Body of pancreas (tissue), 4 donors: ENCODE results near the gene BBX. TPM values are rescaled to one million over a fixed set of nuclear protein-coding genes. Genes with fewer than 3 reads are reported as not detected.

ENCODE experiments used
- ATAC-seq: fragments of 150-250 bp; one replicate; pipeline ENCODE4 v1.9.1; 2016
- DNase-seq, 4 donors: peaks; one replicate each; pipeline ENCODE4 v3.0.0-alpha.2; 2019
- H3K27ac ChIP-seq, 4 donors: fragments of 200-600 bp; sonication (generic); 1 replicate in 3 of 4; 2 replicates in 1 of 4; pipeline versions ENCODE4 v1.5.1 to v1.6.1; 2016 to 2019; ENCODE audit warnings: mild to moderate bottlenecking in 1 of 4, mixed read lengths in 1 of 4, moderate library complexity in 1 of 4
- H3K27me3 ChIP-seq, 2 donors: fragments of 200-600 bp; sonication (generic); one replicate each; pipeline ENCODE4 v1.6.0; 2016; ENCODE audit warnings: mild to moderate bottlenecking in 1 of 2
- H3K36me3 ChIP-seq, 2 donors: fragments of 200-600 bp; sonication (generic); replicated peaks in 1 of 2; 2 replicates each; pipeline ENCODE4 v1.5.1; 2016; ENCODE audit warnings: low read depth in 2 of 2; ENCODE audit not compliant: insufficient read depth in 1 of 2
- H3K4me1 ChIP-seq: fragments of 200-600 bp; sonication (generic); one replicate; pipeline ENCODE4 v1.6.0; 2016
- H3K4me3 ChIP-seq, 2 donors: fragments of 200-600 bp; sonication (generic); 1 replicate in 1 of 2; 2 replicates in 1 of 2; pipeline ENCODE4 v1.5.1; 2016 to 2019
- H3K9me3 ChIP-seq, 3 donors: fragments of 200-600 bp; sonication (generic); 1 replicate in 2 of 3; 2 replicates in 1 of 3; pipeline ENCODE4 v1.5.1; 2016
- CTCF ChIP-seq, 7 experiments: fragments of 450-650 bp in 4 of 7; fragments of 200-600 bp in 3 of 7; sonication (generic) in 3 of 7; IDR thresholded peaks; one replicate each; pipeline ENCODE4 v1.5.1; 2016 to 2019; ENCODE audit warnings: antibody characterized with exemption in 7 of 7
- POLR2A ChIP-seq, 3 donors: fragments of 450-650 bp; IDR thresholded peaks; one replicate each; pipeline ENCODE4 v1.6.1; 2016; ENCODE audit warnings: antibody characterized with exemption in 3 of 3, mild to moderate bottlenecking in 2 of 3
- WGBS, 2 donors: methylation state at CpG; one replicate each; pipeline ENCODE4 v1.1.5; 2017; 5-methylcytosine and 5-hydroxymethylcytosine counted together
- intact Hi-C: fragments of 100-400 bp; cut with DNase I; formaldehyde crosslinking; loops from one replicate; pipeline ENCODE4 v1.15.1; 2023
- total RNA-seq, 2 donors: library from RNA; depleted of rRNA; stranded (reverse); fragments of >200 nt; gene quantifications; one replicate each; pipeline ENCODE4 v1.1.0, GENCODE V29; 2016

BBX gene
- total RNA-seq, 2 donors from 2014 or later, result 17.5 to 28.8 TPM

- no peaks in the 10 kb centered on the region for H3K9me3 ChIP-seq
- no peaks in the 10 kb centered on the region for H3K36me3 ChIP-seq
- no peak overlapping the region for H3K4me3 ChIP-seq
- intact Hi-C loops, result no loop called here
- WGBS, 2 donors, result 41 to 42% methylated on average over 10 of the region's 10 CpGs
- TF ChIP-seq CTCF (IDR thresholded peaks at IDR 0.05), result peak in 6 of 7 experiments; percentile 38 to 60 (median 53)
- TF ChIP-seq POLR2A (IDR thresholded peaks at IDR 0.05), result no peak
- ATAC-seq (peak; percentile 75), DNase-seq (peak; percentile 62 to 80 (median 69))
- peaks cover 0 to 5% of the 10 kb centered on the region in 2 donors for H3K27me3 ChIP-seq
- peaks cover 7% of the 10 kb centered on the region for H3K4me1 ChIP-seq
- peak overlapping the region in 1 of 4 donors; percentile 5 for H3K27ac ChIP-seq
Measured at GRCh38 chr3:107846279-107846852, 323.6 kb downstream of the BBX start.

- Histone ChIP-seq H3K27ac (no peak overlapping the region), H3K9me3 (no peaks in the 10 kb centered on the region), H3K36me3 (no peaks in the 10 kb centered on the region), H3K4me3 (no peak overlapping the region), H3K4me1 (peaks cover 7% of the 10 kb centered on the region), H3K27me3 (peaks cover 0 to 5% of the 10 kb centered on the region in 2 donors)
- intact Hi-C loops, result no loop called here
- ATAC-seq, result no peak
- WGBS, 2 donors, result 47 to 52% methylated on average over 8 of the region's 8 CpGs
- DNase-seq, result no peak
- no peak for TF ChIP-seq POLR2A (IDR thresholded peaks at IDR 0.05)
- no peak for TF ChIP-seq CTCF (IDR thresholded peaks at IDR 0.05)
Measured at GRCh38 chr3:107847791-107848190, 325.0 kb downstream of the BBX start.

- no peaks in the 10 kb centered on the region for H3K36me3 ChIP-seq
- no peaks in the 10 kb centered on the region for H3K9me3 ChIP-seq
- DNase-seq (no peak), ATAC-seq (no peak)
- intact Hi-C loops, result no loop called here
- WGBS, 2 donors, result 72 to 78% methylated on average over 5 of the region's 5 CpGs
- no peak overlapping the region for H3K27ac ChIP-seq
- TF ChIP-seq POLR2A (IDR thresholded peaks at IDR 0.05) (no peak), CTCF (IDR thresholded peaks at IDR 0.05) (no peak)
- H3K4me3 ChIP-seq, result no peak overlapping the region
- H3K4me1 ChIP-seq, result peaks cover 7% of the 10 kb centered on the region
- H3K27me3 ChIP-seq, result peaks cover 0 to 5% of the 10 kb centered on the region in 2 donors
Measured at GRCh38 chr3:107848351-107848915, 325.7 kb downstream of the BBX start.

- intact Hi-C loops, result no loop called here
- no peak overlapping the region for H3K4me3 ChIP-seq
- H3K36me3 ChIP-seq, result no peaks in the 10 kb centered on the region
- no peak overlapping the region for H3K27ac ChIP-seq
- ATAC-seq (no peak), DNase-seq (no peak)
- WGBS, 2 donors, result 28 to 31% methylated on average over 2 of the region's 2 CpGs
- no peaks in the 10 kb centered on the region for H3K9me3 ChIP-seq
- TF ChIP-seq CTCF (IDR thresholded peaks at IDR 0.05), result no peak
- no peak for TF ChIP-seq POLR2A (IDR thresholded peaks at IDR 0.05)
- H3K27me3 ChIP-seq, result peaks cover 0 to 5% of the 10 kb centered on the region in 2 donors
- H3K4me1 ChIP-seq, result peaks cover 7% of the 10 kb centered on the region
Measured at GRCh38 chr3:107850681-107851080, 327.9 kb downstream of the BBX start.

GRCh38 chr3:107853821-107854220 is 331.1 kb downstream of the BBX start:
- ATAC-seq, result no peak
- DNase-seq, result no peak
- no peaks in the 10 kb centered on the region for H3K9me3 ChIP-seq
- H3K4me3 ChIP-seq, result no peak overlapping the region
- no peaks in the 10 kb centered on the region for H3K27me3 ChIP-seq
- H3K27ac ChIP-seq, result no peak overlapping the region
- H3K4me1 ChIP-seq, result no peaks in the 10 kb centered on the region
- intact Hi-C loops, result no loop called here
- no peaks in the 10 kb centered on the region for H3K36me3 ChIP-seq
- no peak for TF ChIP-seq CTCF (IDR thresholded peaks at IDR 0.05)
- no peak for TF ChIP-seq POLR2A (IDR thresholded peaks at IDR 0.05)
